Neutrophil (primary cell): Measurements from ENCODE around the gene SNAI3.

Source experiments
- H3K27ac ChIP-seq: fragments of 200-600 bp; sonication (generic); 2 replicates; pipeline ENCODE4 v1.5.1; 2016; ENCODE audit warnings: mild to moderate bottlenecking, moderate library complexity
- H3K27me3 ChIP-seq: fragments of 200-600 bp; sonication (generic); 2 replicates; pipeline ENCODE4 v1.6.0; 2016; ENCODE audit warnings: mild to moderate bottlenecking
- H3K36me3 ChIP-seq: fragments of 200-600 bp; sonication (generic); 2 replicates; pipeline ENCODE4 v1.5.1; 2017
- H3K4me1 ChIP-seq, 2 experiments: fragments of 200-600 bp in 1 of 2; sonication (generic) in 1 of 2; 1 replicate in 1 of 2; 2 replicates in 1 of 2; pipeline versions ENCODE4 v1.5.1 to v1.6.1; 2013 to 2016; ENCODE audit warnings: low read depth in 1 of 2, low read length in 1 of 2, mild to moderate bottlenecking in 1 of 2, moderate library complexity in 1 of 2; ENCODE audit not compliant: control insufficient read depth in 1 of 2, insufficient read depth in 1 of 2
- H3K4me3 ChIP-seq, 2 experiments: fragments of 200-600 bp in 1 of 2; sonication (generic) in 1 of 2; 1 replicate in 1 of 2; 2 replicates in 1 of 2; pipeline ENCODE4 v1.5.1; 2013 to 2016; ENCODE audit warnings: low read depth in 1 of 2, low read length in 1 of 2, mild to moderate bottlenecking in 1 of 2, moderate library complexity in 1 of 2
- H3K9me3 ChIP-seq: fragments of 200-600 bp; sonication (generic); 2 replicates; pipeline ENCODE4 v1.5.1; 2016
- TF ChIP-seq, protein P1 (sequence below): fragments of 200-600 bp; sonication (generic); IDR thresholded peaks from 2 replicates; pipeline ENCODE4 v1.5.1; 2016; ENCODE audit warnings: antibody characterized with exemption

SNAI3 gene

GRCh38 chr16:88646345-88647034 is 39.8 kb downstream of the SNAI3 start:
- TF ChIP-seq, protein P1, sequence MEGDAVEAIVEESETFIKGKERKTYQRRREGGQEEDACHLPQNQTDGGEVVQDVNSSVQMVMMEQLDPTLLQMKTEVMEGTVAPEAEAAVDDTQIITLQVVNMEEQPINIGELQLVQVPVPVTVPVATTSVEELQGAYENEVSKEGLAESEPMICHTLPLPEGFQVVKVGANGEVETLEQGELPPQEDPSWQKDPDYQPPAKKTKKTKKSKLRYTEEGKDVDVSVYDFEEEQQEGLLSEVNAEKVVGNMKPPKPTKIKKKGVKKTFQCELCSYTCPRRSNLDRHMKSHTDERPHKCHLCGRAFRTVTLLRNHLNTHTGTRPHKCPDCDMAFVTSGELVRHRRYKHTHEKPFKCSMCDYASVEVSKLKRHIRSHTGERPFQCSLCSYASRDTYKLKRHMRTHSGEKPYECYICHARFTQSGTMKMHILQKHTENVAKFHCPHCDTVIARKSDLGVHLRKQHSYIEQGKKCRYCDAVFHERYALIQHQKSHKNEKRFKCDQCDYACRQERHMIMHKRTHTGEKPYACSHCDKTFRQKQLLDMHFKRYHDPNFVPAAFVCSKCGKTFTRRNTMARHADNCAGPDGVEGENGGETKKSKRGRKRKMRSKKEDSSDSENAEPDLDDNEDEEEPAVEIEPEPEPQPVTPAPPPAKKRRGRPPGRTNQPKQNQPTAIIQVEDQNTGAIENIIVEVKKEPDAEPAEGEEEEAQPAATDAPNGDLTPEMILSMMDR, result no peak
- Histone ChIP-seq H3K36me3 (peaks cover 74% of the 10 kb centered on the region), H3K4me1 (peaks cover 31 to 49% of the 10 kb centered on the region in 2 experiments)

DNA sequence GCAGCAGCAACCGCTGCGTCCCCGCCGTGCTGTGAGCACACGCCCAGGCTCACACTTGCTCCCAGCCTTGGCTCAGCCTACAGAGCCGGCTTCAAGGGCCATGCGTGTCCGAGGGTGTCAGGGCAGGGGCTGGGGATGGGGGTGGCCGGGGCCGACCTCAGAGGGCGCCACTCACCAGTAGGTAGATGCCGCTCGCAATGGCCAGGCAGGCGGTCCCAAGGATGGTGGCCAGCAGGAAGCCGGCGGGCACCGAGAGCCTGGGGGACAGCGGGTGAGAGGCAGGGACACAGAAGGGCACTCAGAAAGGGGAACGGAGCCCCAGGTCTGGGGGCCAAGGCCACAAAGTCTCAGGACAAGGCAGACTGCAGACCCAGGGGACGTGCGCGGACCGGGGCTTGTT is 40.4 kb downstream of the SNAI3 start:
- peak overlapping the region; percentile 95 for H3K27ac ChIP-seq
- peaks cover 30 to 44% of the 10 kb centered on the region in 2 experiments for H3K4me1 ChIP-seq
- TF ChIP-seq, protein P1, result no peak
- peaks cover 74% of the 10 kb centered on the region for H3K36me3 ChIP-seq
- no peak overlapping the region for H3K4me3 ChIP-seq
- H3K9me3 ChIP-seq, result no peaks in the 10 kb centered on the region
- H3K27me3 ChIP-seq, result peaks cover 2% of the 10 kb centered on the region

More at GRCh38 chr16:88646345-88647034, 39.8 kb downstream of the SNAI3 start:
- H3K4me3 ChIP-seq, result no peak overlapping the region
- H3K27me3 ChIP-seq, result no peaks in the 10 kb centered on the region
- peak overlapping the region; percentile 95 for H3K27ac ChIP-seq
- H3K9me3 ChIP-seq, result no peaks in the 10 kb centered on the region

DNA sequence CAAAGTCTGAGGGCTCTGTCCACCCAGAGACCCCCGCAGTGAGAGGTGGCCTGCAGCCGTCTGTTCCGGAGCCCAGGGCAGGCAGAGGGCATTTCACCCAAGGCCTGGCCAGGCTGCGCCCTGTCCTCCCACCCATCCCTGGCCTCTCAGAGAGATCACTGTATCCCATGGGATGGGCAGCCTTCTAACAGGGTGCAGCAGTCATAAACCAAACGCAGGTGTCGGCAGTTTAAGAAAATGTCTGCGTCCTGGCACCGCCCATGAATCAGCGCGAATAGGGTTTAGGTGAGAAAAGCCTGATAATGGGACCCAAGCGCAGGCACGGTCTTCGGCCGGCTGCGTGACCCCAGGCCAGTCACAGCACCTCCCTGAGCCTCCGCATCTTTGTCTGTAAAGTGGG is 40.9 kb downstream of the SNAI3 start:
- H3K27ac ChIP-seq, result peak overlapping the region; percentile 95
- peaks cover 7% of the 10 kb centered on the region for H3K27me3 ChIP-seq
- no peaks in the 10 kb centered on the region for H3K9me3 ChIP-seq
- H3K36me3 ChIP-seq, result peaks cover 74% of the 10 kb centered on the region
- peaks cover 30 to 42% of the 10 kb centered on the region in 2 experiments for H3K4me1 ChIP-seq
- TF ChIP-seq, protein P1, result no peak
- H3K4me3 ChIP-seq, result no peak overlapping the region

DNA sequence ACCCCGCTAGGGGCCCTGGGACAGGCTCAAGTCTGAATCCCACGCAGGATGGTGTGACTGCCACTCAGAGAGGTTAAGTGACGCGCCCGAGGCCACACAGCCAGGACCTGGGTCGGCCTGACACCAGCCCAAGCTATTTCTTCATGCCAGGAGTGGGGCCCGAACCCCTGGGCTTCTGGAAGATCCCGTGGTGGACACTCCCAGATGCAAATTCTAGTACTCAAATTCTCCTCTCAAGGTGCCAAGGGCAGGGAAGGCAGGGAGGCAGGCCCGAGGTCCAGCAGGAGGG is 42.7 kb downstream of the SNAI3 start:
- H3K27me3 ChIP-seq, result peaks cover 26% of the 10 kb centered on the region
- H3K4me3 ChIP-seq, result no peak overlapping the region
- no peaks in the 10 kb centered on the region for H3K9me3 ChIP-seq
- H3K27ac ChIP-seq, result peak overlapping the region; percentile 55
- H3K4me1 ChIP-seq, result peaks cover 25 to 35% of the 10 kb centered on the region in 2 experiments
- TF ChIP-seq, protein P1, result no peak
- H3K36me3 ChIP-seq, result peaks cover 65% of the 10 kb centered on the region

DNA sequence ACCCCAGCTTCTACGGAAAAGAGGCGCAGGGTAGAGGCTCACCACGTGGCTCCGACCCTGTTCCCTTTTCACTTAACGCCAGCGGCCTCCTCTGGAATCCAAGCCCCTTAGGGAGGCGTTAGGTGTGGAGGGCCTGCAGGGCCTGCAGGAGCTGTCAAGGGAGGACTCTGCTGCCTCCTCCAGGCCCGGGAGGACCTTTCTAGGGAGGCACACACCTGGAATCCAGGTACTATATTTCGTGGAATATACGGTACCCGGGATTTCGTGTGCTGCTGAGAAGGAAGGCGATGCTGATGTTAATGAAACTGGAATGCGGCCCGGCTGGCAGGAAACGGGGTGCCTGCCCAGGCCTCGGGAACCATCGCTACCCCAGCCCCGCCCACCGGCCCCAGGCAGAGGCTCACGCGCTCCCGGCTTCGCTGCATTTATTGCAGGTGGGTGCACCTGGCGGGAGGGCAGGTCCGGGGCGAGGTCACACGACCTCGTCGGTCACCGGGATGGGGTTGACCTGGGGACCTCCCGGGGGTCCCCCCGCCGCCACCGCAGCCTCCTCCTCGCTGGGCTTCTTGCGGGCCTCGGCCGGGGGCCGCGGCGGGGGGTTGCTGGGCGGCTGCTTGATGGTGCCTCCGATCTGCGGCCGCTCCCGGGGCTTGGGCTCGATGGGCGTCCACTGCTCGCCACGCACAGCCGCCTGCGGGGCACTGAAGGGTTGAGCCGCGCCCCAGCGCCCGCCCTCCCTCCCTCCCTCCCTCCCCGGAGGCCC is 43.2 kb downstream of the SNAI3 start:
- Histone ChIP-seq H3K27ac (peak overlapping the region; percentile 55), H3K27me3 (peaks cover 31% of the 10 kb centered on the region), H3K4me3 (no peak overlapping the region), H3K36me3 (peaks cover 63% of the 10 kb centered on the region), H3K4me1 (peaks cover 24 to 34% of the 10 kb centered on the region in 2 experiments), H3K9me3 (no peaks in the 10 kb centered on the region)
- TF ChIP-seq, protein P1, result no peak
